GM10248 (cell line): ENCODE data around the gene KCNN4.
A peak's percentile ranks its signal among the peaks of the same experiment; 100 is the strongest.

ENCODE experiments used
- CTCF ChIA-PET: fragments of 300-600 bp; sonication (Branson Sonifier 250); formaldehyde crosslinking; extraction: SDS; loops from one replicate; lab custom pipeline; 2021; ENCODE audit warnings: antibody characterized with exemption; lab: Yijun Ruan, JAX
- POLR2A ChIA-PET: fragments of 350-650 bp; sonication (Branson Sonifier 250); formaldehyde crosslinking; extraction: SDS; loops from one replicate; lab custom pipeline; 2020; ENCODE audit warnings: antibody characterized with exemption; lab: Yijun Ruan, JAX
- DNase-seq: peaks from one replicate; pipeline ENCODE4 v3.0.0; 2012; ENCODE audit errors: extremely low spot score
- TF ChIP-seq, protein P1 (sequence below): IDR thresholded peaks from 2 replicates; pipeline ENCODE4 v1.5.1; 2012; ENCODE audit warnings: mild to moderate bottlenecking, low read depth; ENCODE audit errors: extremely low read depth, missing control alignments, control extremely low read depth

KCNN4 gene

GRCh38 chr19:43782689-43783231, 2.0 kb upstream of the KCNN4 start:
- no peak for DNase-seq
- POLR2A ChIA-PET: no interaction called here
- CTCF ChIA-PET: interaction anchor here (1.0 to 9.6 kb wide), 2 partner anchors 22 to 37 kb away, joined by 6 to 234 read pairs; partner anchors contain the start of gene SMG9
- TF ChIP-seq, protein P1, sequence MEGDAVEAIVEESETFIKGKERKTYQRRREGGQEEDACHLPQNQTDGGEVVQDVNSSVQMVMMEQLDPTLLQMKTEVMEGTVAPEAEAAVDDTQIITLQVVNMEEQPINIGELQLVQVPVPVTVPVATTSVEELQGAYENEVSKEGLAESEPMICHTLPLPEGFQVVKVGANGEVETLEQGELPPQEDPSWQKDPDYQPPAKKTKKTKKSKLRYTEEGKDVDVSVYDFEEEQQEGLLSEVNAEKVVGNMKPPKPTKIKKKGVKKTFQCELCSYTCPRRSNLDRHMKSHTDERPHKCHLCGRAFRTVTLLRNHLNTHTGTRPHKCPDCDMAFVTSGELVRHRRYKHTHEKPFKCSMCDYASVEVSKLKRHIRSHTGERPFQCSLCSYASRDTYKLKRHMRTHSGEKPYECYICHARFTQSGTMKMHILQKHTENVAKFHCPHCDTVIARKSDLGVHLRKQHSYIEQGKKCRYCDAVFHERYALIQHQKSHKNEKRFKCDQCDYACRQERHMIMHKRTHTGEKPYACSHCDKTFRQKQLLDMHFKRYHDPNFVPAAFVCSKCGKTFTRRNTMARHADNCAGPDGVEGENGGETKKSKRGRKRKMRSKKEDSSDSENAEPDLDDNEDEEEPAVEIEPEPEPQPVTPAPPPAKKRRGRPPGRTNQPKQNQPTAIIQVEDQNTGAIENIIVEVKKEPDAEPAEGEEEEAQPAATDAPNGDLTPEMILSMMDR: no peak

GRCh38 chr19:43782311-43782660, 1.5 kb upstream of the KCNN4 start:
- CTCF ChIA-PET: interaction anchor here (1.0 to 9.6 kb wide), 2 partner anchors 21 to 37 kb away, joined by 6 to 234 read pairs; partner anchors contain the start of gene SMG9
- POLR2A ChIA-PET: no interaction called here
- DNase-seq: no peak
- TF ChIP-seq, protein P1: no peak

DNA sequence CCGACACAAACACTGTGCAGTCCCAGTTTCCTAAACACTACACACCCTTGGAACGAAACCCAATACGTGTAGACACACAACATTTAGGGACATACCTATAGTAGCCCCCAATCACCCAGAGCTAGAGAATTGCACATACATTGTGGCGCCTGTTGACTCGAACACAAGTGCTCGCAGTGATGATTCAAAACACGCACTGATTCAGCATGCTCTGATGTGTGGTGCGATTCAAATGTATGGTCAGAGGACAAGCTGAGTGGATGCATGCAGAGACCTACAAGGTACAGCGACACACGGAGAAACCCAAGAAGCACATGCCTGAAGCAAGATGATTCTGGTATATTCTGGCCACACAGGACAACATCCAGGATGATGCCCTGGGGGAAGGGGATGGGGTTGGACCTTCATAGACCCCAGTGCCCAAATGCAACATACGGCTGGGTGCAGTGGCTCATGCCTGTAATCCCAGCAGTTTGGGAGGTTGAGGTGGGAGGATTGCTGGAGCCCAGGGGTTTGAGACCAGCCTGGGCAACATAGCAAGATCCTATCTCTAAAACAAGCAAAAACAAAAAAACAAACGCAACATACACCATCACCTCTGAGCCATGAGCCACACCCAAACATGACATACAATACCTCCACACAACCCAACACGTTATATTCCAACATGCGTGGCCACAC, 997 bp upstream of the KCNN4 start:
- ChIA-PET CTCF (interaction anchor here (0.8 to 9.6 kb wide), 3 partner anchors 21 to 36 kb away, joined by 3 to 234 read pairs (median 6); partner anchors contain the start of gene SMG9), POLR2A (no interaction called here)
- no peak for DNase-seq
- TF ChIP-seq, protein P1: no peak

DNA sequence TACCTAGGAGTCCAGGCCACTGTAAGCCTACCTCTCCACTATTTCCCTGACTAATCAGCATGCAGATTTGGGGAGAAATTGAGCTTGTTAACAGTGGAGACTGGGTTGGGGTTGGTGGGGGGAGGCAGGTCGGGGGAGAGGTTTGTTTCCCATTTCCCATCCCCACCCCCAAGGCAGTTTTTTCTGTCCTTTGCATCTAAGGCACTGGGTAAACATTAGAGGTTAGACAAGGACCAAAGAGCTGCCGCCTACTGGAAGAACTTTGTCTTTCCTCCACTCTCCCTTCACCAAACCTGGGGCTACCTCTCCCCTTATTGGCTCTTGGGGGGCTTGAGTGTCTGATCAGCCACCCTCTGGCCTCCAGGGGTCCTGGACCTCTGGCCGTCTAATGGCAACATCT, 953 bp downstream of the KCNN4 start:
- TF ChIP-seq, protein P1: peak; percentile 45
- POLR2A ChIA-PET: no interaction called here
- peak; percentile 72 for DNase-seq
- CTCF ChIA-PET: interaction anchor here (1.0 to 9.6 kb wide), 7 partner anchors 17 to 38 kb away, joined by 3 to 234 read pairs (median 3); partner anchors contain the start of gene SMG9

DNA sequence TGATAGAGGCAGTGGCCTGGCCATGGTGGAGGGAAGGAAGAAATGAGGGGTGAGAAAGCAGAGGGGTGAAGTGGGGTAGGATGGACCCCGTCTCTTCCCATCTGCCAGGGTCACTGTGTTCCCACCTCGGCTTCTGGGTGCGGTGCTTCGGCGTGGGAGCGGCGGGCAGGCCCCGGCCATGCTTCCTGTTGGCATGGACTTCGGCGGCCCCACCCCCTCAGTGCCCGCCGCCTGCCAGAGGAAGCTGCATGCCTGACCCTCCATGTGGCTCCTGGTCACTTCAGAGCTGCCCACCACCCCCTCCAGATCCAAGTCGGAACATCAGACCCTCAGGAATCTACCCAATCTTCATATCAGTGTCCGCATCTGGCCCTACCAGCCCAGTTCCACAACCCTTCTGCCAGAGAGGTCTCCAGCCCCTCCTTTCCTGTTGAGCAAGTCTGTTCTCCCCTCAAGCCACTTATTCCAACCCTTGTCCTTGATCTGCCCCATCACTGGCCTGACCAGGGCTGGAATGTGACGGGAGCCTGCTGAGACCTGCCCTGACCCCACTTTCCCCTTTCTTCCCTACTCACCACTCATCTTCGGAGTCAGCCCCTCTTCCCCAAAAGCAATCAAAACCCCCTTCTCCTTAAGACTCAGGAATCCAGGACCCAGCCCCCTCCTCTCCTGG, 1.5 kb downstream of the KCNN4 start:
- TF ChIP-seq, protein P1: no peak
- DNase-seq: no peak
- ChIA-PET POLR2A (interaction anchor here (0.8 kb wide), 1 partner anchor 43 kb away, joined by 3 read pairs; no protein-coding TSS in a partner anchor), CTCF (interaction anchor here (1.0 to 9.6 kb wide), 9 partner anchors 17 to 260 kb away, joined by 3 to 234 read pairs (median 4); partner anchors contain the start of gene SMG9)

- DNase-seq: no peak
- TF ChIP-seq, protein P1: no peak
- ChIA-PET CTCF (interaction anchor here (1.0 to 9.6 kb wide), 8 partner anchors 17 to 259 kb away, joined by 3 to 234 read pairs (median 4); partner anchors contain the start of gene SMG9), POLR2A (interaction anchor here (0.8 to 2.2 kb wide), 2 partner anchors 11 to 43 kb away, joined by 3 to 6 read pairs; no protein-coding TSS in a partner anchor)
Observed at GRCh38 chr19:43778651-43779050, 2.1 kb downstream of the KCNN4 start.
